Subcutaneous adipose tissue (tissue), 4 donors: Measurements from ENCODE around the gene NPS. TPM values are rescaled to one million over a fixed set of nuclear protein-coding genes. Genes with fewer than 3 reads are reported as not detected.

Experiments
- total RNA-seq, 4 donors: library from RNA; depleted of rRNA; stranded (reverse); fragments of >200 nt; gene quantifications; one replicate each; pipeline ENCODE4 v1.1.0, GENCODE V29; 2016
- TF ChIP-seq, protein P1 (sequence below): fragments of 450-650 bp; IDR thresholded peaks from one replicate; pipeline ENCODE4 v1.5.1; 2016; ENCODE audit warnings: low read depth, mild to moderate bottlenecking, control low read depth, antibody characterized with exemption, moderate library complexity

Gene NPS
- total RNA-seq, result not detected

GRCh38 chr10:127549009-127549408, at the start of gene NPS:
Gene NPS, plus strand, starts transcription at chr10:127549309. Its CDS starts 60 bp downstream, at chr10:127549369.
- TF ChIP-seq, protein P1, sequence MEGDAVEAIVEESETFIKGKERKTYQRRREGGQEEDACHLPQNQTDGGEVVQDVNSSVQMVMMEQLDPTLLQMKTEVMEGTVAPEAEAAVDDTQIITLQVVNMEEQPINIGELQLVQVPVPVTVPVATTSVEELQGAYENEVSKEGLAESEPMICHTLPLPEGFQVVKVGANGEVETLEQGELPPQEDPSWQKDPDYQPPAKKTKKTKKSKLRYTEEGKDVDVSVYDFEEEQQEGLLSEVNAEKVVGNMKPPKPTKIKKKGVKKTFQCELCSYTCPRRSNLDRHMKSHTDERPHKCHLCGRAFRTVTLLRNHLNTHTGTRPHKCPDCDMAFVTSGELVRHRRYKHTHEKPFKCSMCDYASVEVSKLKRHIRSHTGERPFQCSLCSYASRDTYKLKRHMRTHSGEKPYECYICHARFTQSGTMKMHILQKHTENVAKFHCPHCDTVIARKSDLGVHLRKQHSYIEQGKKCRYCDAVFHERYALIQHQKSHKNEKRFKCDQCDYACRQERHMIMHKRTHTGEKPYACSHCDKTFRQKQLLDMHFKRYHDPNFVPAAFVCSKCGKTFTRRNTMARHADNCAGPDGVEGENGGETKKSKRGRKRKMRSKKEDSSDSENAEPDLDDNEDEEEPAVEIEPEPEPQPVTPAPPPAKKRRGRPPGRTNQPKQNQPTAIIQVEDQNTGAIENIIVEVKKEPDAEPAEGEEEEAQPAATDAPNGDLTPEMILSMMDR, result no peak

DNA sequence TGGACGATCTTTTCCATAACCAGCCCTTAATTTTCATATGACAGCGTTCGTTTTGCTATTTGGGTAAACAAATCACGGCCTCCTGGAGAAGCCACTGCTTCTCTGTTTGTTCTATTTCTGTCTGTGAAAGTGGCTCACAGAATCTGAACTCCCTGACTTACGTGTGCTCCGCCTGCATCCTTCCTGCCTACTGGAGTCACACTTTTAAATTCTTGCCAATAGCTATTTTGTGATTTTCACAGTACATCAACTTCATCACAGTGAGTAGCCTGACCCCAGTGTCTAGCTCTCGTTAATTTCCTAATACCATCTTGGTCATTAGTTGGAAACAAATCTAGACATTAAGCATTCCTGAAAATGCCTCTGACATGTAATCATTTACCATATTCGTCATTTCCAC, 49.0 kb upstream of the NPS start:
- TF ChIP-seq, protein P1, result no peak

GRCh38 chr10:127506094-127506493, 43.0 kb upstream of the NPS start:
- TF ChIP-seq, protein P1, result no peak

- TF ChIP-seq, protein P1, result no peak
Measured at GRCh38 chr10:127522298-127522697, 26.8 kb upstream of the NPS start.

GRCh38 chr10:127523476-127523875, 25.6 kb upstream of the NPS start:
- TF ChIP-seq, protein P1, result no peak

DNA sequence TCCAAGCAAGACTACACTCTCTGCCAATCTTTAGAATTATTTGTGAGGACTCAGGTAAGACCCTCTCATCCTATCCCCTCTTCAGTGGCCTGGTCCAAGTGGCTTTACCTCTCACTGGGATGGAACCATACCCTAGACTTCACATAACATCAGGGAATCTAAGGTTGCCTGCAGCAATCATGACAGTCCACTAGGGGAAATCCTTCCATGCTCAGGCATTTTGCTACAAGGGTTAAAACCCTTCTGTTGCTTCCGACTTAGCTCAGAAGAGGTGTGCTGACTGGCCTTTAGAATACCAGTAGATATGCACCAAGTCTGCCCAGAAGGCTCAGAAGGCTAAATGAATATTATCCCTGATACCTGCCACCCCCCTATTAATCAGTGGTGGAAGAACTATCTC, 24.9 kb upstream of the NPS start:
- TF ChIP-seq, protein P1, result no peak

- TF ChIP-seq, protein P1, result no peak
Measured at GRCh38 chr10:127524908-127525665, 24.0 kb upstream of the NPS start.
